Activated T-helper 2 cell treated with anti-CD3 and anti-CD28 coated beads, Interferon-gamma antibody, Interleukin-2, Interleukin-4, amounts not matched to agents 10 μg/mL and 5 μg/mL and 100 μg/mL, durations not matched to agents 14 hours and 24 hours and 36 hours (primary cell): ENCODE measurements around the gene FADS1. TPM values are rescaled to one million over a fixed set of nuclear protein-coding genes. Genes with fewer than 3 reads are reported as not detected.
A peak's percentile ranks its signal among the peaks of the same experiment; 100 is the strongest.

Source experiments
- DNase-seq: peaks from one replicate; pipeline ENCODE4 v3.0.0; 2021; ENCODE audit warnings: low spot score
- H3K27ac Mint-ChIP-seq: one replicate; pipeline ENCODE4 v1.8.0; 2021; ENCODE audit warnings: mixed read lengths
- H3K27me3 Mint-ChIP-seq: one replicate; pipeline ENCODE4 v1.8.0; 2021; ENCODE audit warnings: low read depth, mixed read lengths
- H3K36me3 Mint-ChIP-seq: one replicate; pipeline ENCODE4 v1.8.0; 2021; ENCODE audit warnings: low read depth, mixed read lengths
- H3K4me1 Mint-ChIP-seq: one replicate; pipeline ENCODE4 v1.8.0; 2021; ENCODE audit warnings: low read depth, mixed read lengths
- H3K4me3 Mint-ChIP-seq: one replicate; pipeline ENCODE4 v1.8.0; 2021; ENCODE audit warnings: low read depth, mild to moderate bottlenecking, moderate library complexity, mixed read lengths
- H3K9me3 Mint-ChIP-seq: one replicate; pipeline ENCODE4 v1.8.0; 2021; ENCODE audit warnings: mixed read lengths
- intact Hi-C: fragments of 100-400 bp; cut with micrococcal nuclease; formaldehyde crosslinking; loops from one replicate; pipeline ENCODE4 v1.15.1; 2023
- total RNA-seq: library from RNA; stranded (reverse); gene quantifications from 2 replicates; pipeline ENCODE4 v1.2.3, GENCODE V29; 2022

FADS1 gene
- total RNA-seq, 1 donor from 2014 or later = 116 TPM

GRCh38 chr11:61838921-61839320 lies 22.1 kb upstream of the FADS1 start:
- Mint-ChIP-seq H3K9me3 (no peaks in the 10 kb centered on the region), H3K36me3 (peaks cover 78% of the 10 kb centered on the region), H3K27me3 (no peaks in the 10 kb centered on the region), H3K4me1 (peaks cover 21% of the 10 kb centered on the region), H3K4me3 (no peak overlapping the region), H3K27ac (peak overlapping the region; percentile 70)
- no peak for DNase-seq
- intact Hi-C loops = no loop called here

GRCh38 chr11:61838501-61838900 lies 21.7 kb upstream of the FADS1 start:
- Mint-ChIP-seq H3K4me1 (peaks cover 25% of the 10 kb centered on the region), H3K36me3 (peaks cover 83% of the 10 kb centered on the region), H3K4me3 (no peak overlapping the region), H3K27ac (peak overlapping the region; percentile 70), H3K27me3 (no peaks in the 10 kb centered on the region), H3K9me3 (no peaks in the 10 kb centered on the region)
- no peak for DNase-seq
- intact Hi-C loops = no loop called here

GRCh38 chr11:61837411-61838005 lies 20.7 kb upstream of the FADS1 start:
- peaks cover 81% of the 10 kb centered on the region for H3K36me3 Mint-ChIP-seq
- H3K9me3 Mint-ChIP-seq = no peaks in the 10 kb centered on the region
- peaks cover 35% of the 10 kb centered on the region for H3K4me1 Mint-ChIP-seq
- no peak overlapping the region for H3K4me3 Mint-ChIP-seq
- H3K27ac Mint-ChIP-seq = peak overlapping the region; percentile 12
- no peaks in the 10 kb centered on the region for H3K27me3 Mint-ChIP-seq
- intact Hi-C loops = no loop called here
- no peak for DNase-seq

- H3K9me3 Mint-ChIP-seq = no peaks in the 10 kb centered on the region
- no peak overlapping the region for H3K4me3 Mint-ChIP-seq
- H3K36me3 Mint-ChIP-seq = peaks cover 78% of the 10 kb centered on the region
- intact Hi-C loops = no loop called here
- H3K4me1 Mint-ChIP-seq = peaks cover 47% of the 10 kb centered on the region
- H3K27me3 Mint-ChIP-seq = no peaks in the 10 kb centered on the region
- H3K27ac Mint-ChIP-seq = peak overlapping the region; percentile 95
- no peak for DNase-seq
These were observed 19.4 kb upstream of the FADS1 start for GRCh38 chr11:61836193-61836592.

- peak; percentile 77 for DNase-seq
- H3K27ac Mint-ChIP-seq = peak overlapping the region; percentile 99
- peaks cover 56% of the 10 kb centered on the region for H3K4me1 Mint-ChIP-seq
- H3K36me3 Mint-ChIP-seq = peaks cover 74% of the 10 kb centered on the region
- intact Hi-C loops = loop anchor here (1.0 to 5.0 kb wide), 4 partner anchors 19 to 138 kb away; partner anchors contain the start of genes FEN1 and TMEM258
- no peaks in the 10 kb centered on the region for H3K9me3 Mint-ChIP-seq
- no peaks in the 10 kb centered on the region for H3K27me3 Mint-ChIP-seq
- peak overlapping the region; percentile 78 for H3K4me3 Mint-ChIP-seq
These were observed 17.7 kb upstream of the FADS1 start for GRCh38 chr11:61834278-61835048.

- Mint-ChIP-seq H3K27ac (peak overlapping the region; percentile 99), H3K9me3 (no peaks in the 10 kb centered on the region), H3K36me3 (peaks cover 73% of the 10 kb centered on the region), H3K27me3 (no peaks in the 10 kb centered on the region), H3K4me3 (peak overlapping the region; percentile 78), H3K4me1 (peaks cover 58% of the 10 kb centered on the region)
- intact Hi-C loops = loop anchor here (1.0 to 5.0 kb wide), 4 partner anchors 19 to 138 kb away; partner anchors contain the start of genes FEN1 and TMEM258
- DNase-seq = no peak
These were observed 17.1 kb upstream of the FADS1 start for GRCh38 chr11:61833926-61834277.

GRCh38 chr11:61833471-61833870 lies 16.7 kb upstream of the FADS1 start:
- H3K36me3 Mint-ChIP-seq = peaks cover 68% of the 10 kb centered on the region
- peak overlapping the region; percentile 78 for H3K4me3 Mint-ChIP-seq
- H3K9me3 Mint-ChIP-seq = no peaks in the 10 kb centered on the region
- peak; percentile 28 for DNase-seq
- peaks cover 58% of the 10 kb centered on the region for H3K4me1 Mint-ChIP-seq
- intact Hi-C loops = loop anchor here (5.0 kb wide), 1 partner anchor 139 kb away; no protein-coding TSS in a partner anchor
- H3K27me3 Mint-ChIP-seq = no peaks in the 10 kb centered on the region
- peak overlapping the region; percentile 99 for H3K27ac Mint-ChIP-seq

GRCh38 chr11:61832754-61833153 lies 16.0 kb upstream of the FADS1 start:
- peak overlapping the region; percentile 78 for H3K4me3 Mint-ChIP-seq
- intact Hi-C loops = loop anchor here (5.0 kb wide), 1 partner anchor 140 kb away; no protein-coding TSS in a partner anchor
- peaks cover 64% of the 10 kb centered on the region for H3K36me3 Mint-ChIP-seq
- peaks cover 58% of the 10 kb centered on the region for H3K4me1 Mint-ChIP-seq
- no peaks in the 10 kb centered on the region for H3K27me3 Mint-ChIP-seq
- H3K9me3 Mint-ChIP-seq = no peaks in the 10 kb centered on the region
- H3K27ac Mint-ChIP-seq = peak overlapping the region; percentile 99
- no peak for DNase-seq

GRCh38 chr11:61832207-61832606 lies 15.4 kb upstream of the FADS1 start:
- Mint-ChIP-seq H3K4me3 (peak overlapping the region; percentile 97), H3K27me3 (no peaks in the 10 kb centered on the region), H3K4me1 (peaks cover 58% of the 10 kb centered on the region), H3K9me3 (no peaks in the 10 kb centered on the region), H3K27ac (peak overlapping the region; percentile 99), H3K36me3 (peaks cover 60% of the 10 kb centered on the region)
- no peak for DNase-seq
- intact Hi-C loops = loop anchor here (5.0 kb wide), 1 partner anchor 140 kb away; no protein-coding TSS in a partner anchor

- peaks cover 65% of the 10 kb centered on the region for H3K4me1 Mint-ChIP-seq
- intact Hi-C loops = loop anchor here (5.0 kb wide), 1 partner anchor 142 kb away; no protein-coding TSS in a partner anchor
- DNase-seq = no peak
- no peaks in the 10 kb centered on the region for H3K27me3 Mint-ChIP-seq
- peak overlapping the region; percentile 97 for H3K4me3 Mint-ChIP-seq
- peaks cover 60% of the 10 kb centered on the region for H3K36me3 Mint-ChIP-seq
- peak overlapping the region; percentile 86 for H3K27ac Mint-ChIP-seq
- no peaks in the 10 kb centered on the region for H3K9me3 Mint-ChIP-seq
These were observed 13.7 kb upstream of the FADS1 start for GRCh38 chr11:61830237-61831105.

GRCh38 chr11:61829806-61830205 lies 13.0 kb upstream of the FADS1 start:
- Mint-ChIP-seq H3K27ac (peak overlapping the region; percentile 95), H3K9me3 (no peaks in the 10 kb centered on the region), H3K4me1 (peaks cover 60% of the 10 kb centered on the region), H3K4me3 (peak overlapping the region; percentile 97), H3K36me3 (peaks cover 57% of the 10 kb centered on the region), H3K27me3 (no peaks in the 10 kb centered on the region)
- DNase-seq = no peak
- intact Hi-C loops = loop anchor here (5.0 kb wide), 1 partner anchor 142 kb away; no protein-coding TSS in a partner anchor

GRCh38 chr11:61828629-61829407 lies 12.0 kb upstream of the FADS1 start:
- intact Hi-C loops = loop anchor here (1.0 kb wide), 2 partner anchors 13 to 32 kb away; no protein-coding TSS in a partner anchor
- no peaks in the 10 kb centered on the region for H3K9me3 Mint-ChIP-seq
- H3K4me3 Mint-ChIP-seq = peak overlapping the region; percentile 97
- peak overlapping the region; percentile 95 for H3K27ac Mint-ChIP-seq
- peak; percentile 53 for DNase-seq
- H3K36me3 Mint-ChIP-seq = peaks cover 55% of the 10 kb centered on the region
- H3K27me3 Mint-ChIP-seq = no peaks in the 10 kb centered on the region
- H3K4me1 Mint-ChIP-seq = peaks cover 54% of the 10 kb centered on the region
